Hair follicle dermal papilla cell (primary cell): ENCODE measurements around the gene CAAP1. TPM values are rescaled to one million over a fixed set of nuclear protein-coding genes. Genes with fewer than 3 reads are reported as not detected.

Experiments used
- small RNA-seq: library from RNA; depleted of rRNA; stranded (forward); fragments of <200 nt; gene quantifications from one replicate; pipeline ENCODE3, GENCODE V24; 2012
- total RNA-seq: library from RNA; depleted of rRNA; stranded (reverse); fragments of >200 nt; gene quantifications from 2 replicates; pipeline ENCODE4 v1.2.3, GENCODE V29; 2012

Gene CAAP1
- 13.3 and 19.7 TPM in 2 replicates for total RNA-seq

GRCh38 chr9:26892251-26893029 is at the start of gene CAAP1:
Gene CAAP1 (minus strand): TSS chr9:26892802. CDS start chr9:26892715, 87 bp downstream.

Small RNAs within 50 kb of the gene (small RNA-seq; reads per million reads assigned to genes)
- not detected for gene RF00322
- not detected for gene RN7SL100P

Other genes starting within 250 kb of the CAAP1 start
- gene PLAA, start 54.4 kb upstream of the CAAP1 start, total RNA-seq: 35.3 and 39.3 TPM in 2 replicates
- gene IFT74, start 63.6 kb upstream of the CAAP1 start, total RNA-seq: 13.4 and 15.1 TPM in 2 replicates
- gene LRRC19, start 112.9 kb upstream of the CAAP1 start, total RNA-seq: not detected in 2 replicates
- 0.32 and 0.73 TPM in 2 replicates for gene TEK, start 216.4 kb upstream of the CAAP1 start, total RNA-seq